BE2C (cell line): ENCODE measurements around the gene CYTH4.

Source experiments
- DNase-seq: peaks from one replicate; pipeline ENCODE4 v3.0.0-alpha.2; 2020
- H3K27me3 ChIP-seq: fragments of 250-450 bp; sonication (Bioruptor Pico); 2 replicates; pipeline ENCODE4 v1.5.1; 2020; ENCODE audit warnings: mild to moderate bottlenecking
- H3K36me3 ChIP-seq: fragments of 250-450 bp; sonication (Bioruptor Pico); 2 replicates; pipeline ENCODE4 v1.5.1; 2020; ENCODE audit warnings: mild to moderate bottlenecking
- H3K4me1 ChIP-seq: fragments of 250-450 bp; sonication (Bioruptor Pico); 2 replicates; pipeline ENCODE4 v1.5.1; 2020
- H3K4me3 ChIP-seq: 2 replicates; pipeline ENCODE4 v1.5.1; 2011; ENCODE audit warnings: low read depth, low read length
- H3K9me3 ChIP-seq: fragments of 250-450 bp; sonication (Bioruptor Pico); 2 replicates; pipeline ENCODE4 v1.5.1; 2020
- CTCF ChIP-seq: IDR thresholded peaks from 2 replicates; pipeline ENCODE4 v1.5.1; 2012; ENCODE audit warnings: mild to moderate bottlenecking, low read depth, low read length

Gene CYTH4

GRCh38 chr22:37316875-37317371 lies 34.6 kb downstream of the CYTH4 start:
- no peaks in the 10 kb centered on the region for H3K4me1 ChIP-seq

GRCh38 chr22:37317698-37318210 lies 35.4 kb downstream of the CYTH4 start:
- no peak overlapping the region for H3K4me3 ChIP-seq
- no peak for DNase-seq
- no peak for TF ChIP-seq CTCF
- H3K4me1 ChIP-seq: no peaks in the 10 kb centered on the region
- no peaks in the 10 kb centered on the region for H3K9me3 ChIP-seq
- H3K36me3 ChIP-seq: no peaks in the 10 kb centered on the region
- H3K27me3 ChIP-seq: peaks cover 8% of the 10 kb centered on the region

More at GRCh38 chr22:37316875-37317371, 34.6 kb downstream of the CYTH4 start:
- Histone ChIP-seq H3K27me3 (0 out of 2 replicates have a peak, but pooled peaks cover under 1% of the 10 kb centered on the region), H3K36me3 (no peaks in the 10 kb centered on the region), H3K9me3 (no peaks in the 10 kb centered on the region), H3K4me3 (no peak overlapping the region)
- peak; percentile 78 for DNase-seq
- TF ChIP-seq CTCF: peak; percentile 93

DNA sequence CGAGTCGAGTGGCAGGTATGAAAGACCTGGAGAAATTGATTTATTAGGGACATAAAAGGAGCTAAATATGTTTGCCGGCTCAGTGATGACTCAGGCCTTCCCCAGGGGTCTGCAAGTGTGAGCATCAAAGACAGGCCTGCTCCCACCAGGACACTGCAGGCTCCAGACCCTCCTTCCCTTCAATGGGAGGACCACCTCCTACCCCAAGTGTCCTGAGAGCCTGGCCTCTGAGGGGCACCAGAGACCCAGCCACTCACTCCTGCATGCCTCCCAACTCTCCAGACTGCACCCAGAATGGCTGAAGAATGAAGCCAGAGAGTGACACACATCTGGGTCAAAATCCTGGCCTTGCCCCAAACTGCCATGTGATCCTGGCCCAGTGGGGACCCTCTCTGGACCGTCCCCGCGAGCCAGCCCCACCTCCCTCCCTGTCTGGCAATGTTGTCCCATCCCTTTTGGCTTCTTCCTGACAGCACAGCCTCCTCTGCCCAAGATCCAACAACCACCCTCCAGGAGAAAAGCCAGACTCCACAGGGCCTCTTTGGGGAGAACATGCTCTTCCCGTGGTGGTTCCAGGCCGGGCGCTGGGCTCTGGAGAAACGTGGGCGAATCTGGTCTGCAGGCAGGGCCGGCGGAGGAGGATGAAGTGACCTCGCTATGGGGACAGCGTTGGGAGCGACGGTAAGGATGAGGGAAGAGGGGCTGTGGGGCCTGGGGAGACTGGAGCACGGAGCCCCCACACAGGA lies 36.2 kb downstream of the CYTH4 start:
- Histone ChIP-seq H3K27me3 (peaks cover 16% of the 10 kb centered on the region), H3K9me3 (no peaks in the 10 kb centered on the region), H3K4me3 (no peak overlapping the region), H3K36me3 (no peaks in the 10 kb centered on the region), H3K4me1 (no peaks in the 10 kb centered on the region)
- TF ChIP-seq CTCF: no peak
- DNase-seq: no peak

DNA sequence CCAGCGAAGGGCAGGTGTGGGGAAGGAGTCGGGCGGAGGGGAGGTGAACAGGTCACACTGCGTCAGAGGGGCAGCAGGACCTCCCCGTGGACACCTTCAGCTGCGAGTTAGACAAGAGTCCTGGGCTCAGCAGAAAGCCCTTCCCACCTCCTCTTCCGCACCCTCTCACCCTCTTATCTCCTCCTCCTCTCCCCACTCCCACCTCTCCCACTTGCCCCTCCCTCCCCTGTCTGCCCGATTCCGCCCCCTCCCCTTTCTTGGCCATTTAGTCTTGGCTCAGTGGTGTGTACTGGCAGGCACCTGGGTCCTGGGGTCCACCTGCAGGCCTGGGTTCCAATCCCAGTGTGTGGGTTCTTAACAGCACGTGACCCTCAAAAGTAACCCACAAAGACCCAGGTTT lies 37.2 kb downstream of the CYTH4 start:
- DNase-seq: no peak
- no peaks in the 10 kb centered on the region for H3K9me3 ChIP-seq
- no peaks in the 10 kb centered on the region for H3K36me3 ChIP-seq
- no peak overlapping the region for H3K4me3 ChIP-seq
- no peaks in the 10 kb centered on the region for H3K4me1 ChIP-seq
- H3K27me3 ChIP-seq: peaks cover 25% of the 10 kb centered on the region
- TF ChIP-seq CTCF: no peak

DNA sequence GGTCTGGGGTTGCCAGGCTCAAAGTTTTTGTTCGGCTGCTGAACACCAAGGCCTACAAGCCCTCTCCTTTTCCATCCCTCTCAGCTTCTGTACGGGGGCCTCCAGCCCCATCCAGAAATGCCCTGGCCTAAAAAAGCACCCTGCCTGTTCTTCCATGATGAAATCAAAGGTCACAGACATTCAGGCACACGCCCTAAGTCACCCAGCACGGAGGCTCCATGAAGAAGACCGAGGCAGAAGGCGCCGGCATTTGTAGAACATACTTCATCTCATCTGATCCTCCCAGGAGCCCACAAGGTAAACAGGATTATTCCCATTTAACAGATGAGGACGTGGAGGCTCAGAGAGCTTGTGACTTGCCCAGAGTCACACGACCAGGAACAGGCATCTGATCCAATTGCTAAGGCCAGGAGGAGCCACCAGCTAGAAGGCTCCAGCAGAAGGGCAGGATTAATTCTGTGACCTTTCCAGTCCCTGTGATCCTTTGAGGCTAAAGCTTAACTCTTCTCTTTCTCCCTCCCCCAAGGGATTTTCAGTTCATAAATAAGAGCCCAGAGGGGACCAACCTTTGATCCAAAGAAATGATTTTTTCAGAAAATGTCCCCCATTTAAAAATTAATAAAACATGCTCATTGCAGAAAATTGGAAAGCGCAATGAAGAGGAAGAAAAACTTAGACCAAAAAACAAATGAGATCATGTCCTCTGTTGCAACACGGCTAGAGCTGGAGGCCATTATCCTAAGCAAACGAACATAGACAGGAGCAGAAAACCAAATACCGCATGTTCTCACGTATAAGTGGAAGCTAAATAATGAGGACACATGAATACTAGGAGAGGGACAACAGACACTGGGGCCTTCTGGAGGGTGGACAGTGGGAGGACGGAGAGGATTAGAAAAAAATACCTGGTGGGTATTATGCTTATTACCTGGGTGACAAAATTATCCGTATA lies 38.7 kb downstream of the CYTH4 start:
- no peaks in the 10 kb centered on the region for H3K4me1 ChIP-seq
- no peak for DNase-seq
- TF ChIP-seq CTCF: no peak

More for the DNA sequence above, 38.7 kb downstream of the CYTH4 start:
- no peak overlapping the region for H3K4me3 ChIP-seq
- H3K9me3 ChIP-seq: no peaks in the 10 kb centered on the region
- no peaks in the 10 kb centered on the region for H3K36me3 ChIP-seq
- peaks cover 38% of the 10 kb centered on the region for H3K27me3 ChIP-seq
